ENCODE data around the gene MYRIP. TPM values are rescaled to one million over a fixed set of nuclear protein-coding genes. Genes with fewer than 3 reads are reported as not detected.

MYRIP gene
- total and polyA plus RNA-seq, 4 donors: 0.98 to 11.7 (median 6.8) TPM

- Histone ChIP-seq H3K4me3 (ENCODE audit: low read depth in 1 of 3, low read length in 3 of 3) (no peak overlapping the region), H3K27ac (ENCODE audit: low read depth in 1 of 2, low read length in 2 of 2) (no peak overlapping the region), H3K4me1 (ENCODE audit: control insufficient read depth in 4 of 4, insufficient read depth in 4 of 4, low read length in 3 of 4) (no peaks in the 10 kb centered on the region), H3K9ac (ENCODE audit: low read depth in 1 of 2, low read length in 2 of 2) (no peak overlapping the region), H3K36me3 (ENCODE audit: control insufficient read depth in 4 of 4, insufficient read depth in 3 of 4, low read depth in 1 of 4, low read length in 3 of 4) (peaks cover 0 to 2% (median 0%) of the 10 kb centered on the region in 4 donors), H3K27me3 (ENCODE audit: control insufficient read depth in 4 of 4, insufficient read depth in 4 of 4, low read length in 3 of 4) (no peaks in the 10 kb centered on the region), H3K9me3 (ENCODE audit: control insufficient read depth in 4 of 4, low read length in 3 of 4) (no peaks in the 10 kb centered on the region)
- TF ChIP-seq MAX (IDR thresholded peaks at IDR 0.05): no peak
- TF ChIP-seq ZBTB33 (IDR thresholded peaks at IDR 0.05): no peak
- TF ChIP-seq ATF3 (IDR thresholded peaks at IDR 0.05): no peak
- no peak for TF ChIP-seq HNF4G (IDR thresholded peaks at IDR 0.05)
- no peak for TF ChIP-seq HNF4A (conservative IDR thresholded peaks at IDR 0.05)
- TF ChIP-seq TAF1 (conservative IDR thresholded peaks at IDR 0.05): no peak
- TF ChIP-seq RXRA (IDR thresholded peaks at IDR 0.05): no peak
- no peak for TF ChIP-seq EGR1 (IDR thresholded peaks at IDR 0.05; ENCODE audit: low read depth in 2 of 2)
- TF ChIP-seq GABPA (IDR thresholded peaks at IDR 0.05 in 1 of 2, conservative IDR thresholded peaks at IDR 0.05 in 1 of 2): no peak
- no peak for TF ChIP-seq CTCF (IDR thresholded peaks at IDR 0.05; ENCODE audit: low read depth, low read length, missing input control)
- no peak for TF ChIP-seq NR2F2 (IDR thresholded peaks at IDR 0.05)
- TF ChIP-seq REST (IDR thresholded peaks at IDR 0.05): no peak
- TF ChIP-seq SP1 (IDR thresholded peaks at IDR 0.05): no peak
- no peak for TF ChIP-seq FOXA2 (IDR thresholded peaks at IDR 0.05)
- no peak for TF ChIP-seq JUND (IDR thresholded peaks at IDR 0.05)
- TF ChIP-seq RAD21 (IDR thresholded peaks at IDR 0.05): no peak
- no peak for TF ChIP-seq FOXA1 (IDR thresholded peaks at IDR 0.05)
- TF ChIP-seq YY1 (IDR thresholded peaks at IDR 0.05): no peak
- no peak for DNase-seq (ENCODE audit: low spot score)
- 97% methylated on average over 2 of the region's 2 CpGs for WGBS
These were observed 477.8 kb downstream of the MYRIP start for GRCh38 chr3:40287248-40287647.

Measured in liver (tissue), 9 donors.